ENCODE results near the gene PTPRD.

Gene PTPRD

DNA sequence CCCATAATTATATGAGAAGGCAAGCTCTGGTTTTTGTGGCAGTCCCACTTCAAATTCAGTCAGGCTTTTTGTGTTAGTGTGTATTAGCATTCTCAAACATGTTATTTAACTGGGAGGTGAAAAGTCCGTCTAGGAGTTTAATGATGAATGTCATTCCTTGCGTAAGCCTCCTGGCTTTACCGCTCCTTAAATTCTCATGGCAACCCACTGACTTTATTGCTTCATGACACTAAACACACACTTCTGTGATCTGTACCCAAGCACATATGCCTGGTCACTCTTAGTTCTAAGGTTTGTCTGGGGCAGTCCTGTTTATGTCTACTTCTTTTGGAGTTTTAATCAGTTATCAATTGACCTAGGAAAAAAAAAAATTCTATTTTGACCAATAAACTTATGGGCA, 2135.4 kb downstream of the PTPRD start:
- TF ChIP-seq, protein P1, sequence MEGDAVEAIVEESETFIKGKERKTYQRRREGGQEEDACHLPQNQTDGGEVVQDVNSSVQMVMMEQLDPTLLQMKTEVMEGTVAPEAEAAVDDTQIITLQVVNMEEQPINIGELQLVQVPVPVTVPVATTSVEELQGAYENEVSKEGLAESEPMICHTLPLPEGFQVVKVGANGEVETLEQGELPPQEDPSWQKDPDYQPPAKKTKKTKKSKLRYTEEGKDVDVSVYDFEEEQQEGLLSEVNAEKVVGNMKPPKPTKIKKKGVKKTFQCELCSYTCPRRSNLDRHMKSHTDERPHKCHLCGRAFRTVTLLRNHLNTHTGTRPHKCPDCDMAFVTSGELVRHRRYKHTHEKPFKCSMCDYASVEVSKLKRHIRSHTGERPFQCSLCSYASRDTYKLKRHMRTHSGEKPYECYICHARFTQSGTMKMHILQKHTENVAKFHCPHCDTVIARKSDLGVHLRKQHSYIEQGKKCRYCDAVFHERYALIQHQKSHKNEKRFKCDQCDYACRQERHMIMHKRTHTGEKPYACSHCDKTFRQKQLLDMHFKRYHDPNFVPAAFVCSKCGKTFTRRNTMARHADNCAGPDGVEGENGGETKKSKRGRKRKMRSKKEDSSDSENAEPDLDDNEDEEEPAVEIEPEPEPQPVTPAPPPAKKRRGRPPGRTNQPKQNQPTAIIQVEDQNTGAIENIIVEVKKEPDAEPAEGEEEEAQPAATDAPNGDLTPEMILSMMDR (IDR thresholded peaks at IDR 0.05; ENCODE audit: insufficient read depth, missing control alignments): no peak
- no peak for FAIRE-seq

DNA sequence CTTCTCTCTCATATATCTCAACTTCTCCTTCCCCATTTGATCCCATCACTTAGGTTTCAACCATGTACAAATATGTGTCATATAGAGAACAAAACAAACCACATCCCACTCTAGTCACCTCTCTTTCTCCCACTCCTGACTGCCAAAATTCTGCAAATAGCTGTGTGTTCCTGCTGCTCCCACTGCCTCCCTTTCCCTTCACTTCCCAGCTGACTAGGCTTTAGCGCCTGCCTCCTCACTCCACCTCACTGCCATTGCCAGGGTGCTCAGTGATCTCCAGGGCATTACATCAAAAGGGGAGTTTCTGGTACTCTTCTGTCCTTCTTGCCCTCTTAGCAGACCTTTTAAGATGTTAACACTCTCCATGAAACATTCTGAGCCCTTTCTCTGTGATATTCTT, 2137.9 kb downstream of the PTPRD start:
- DNase-seq (ENCODE audit: insufficient read length, low spot score): no peak
- TF ChIP-seq, protein P1 (IDR thresholded peaks at IDR 0.05; ENCODE audit: insufficient read depth, missing control alignments): no peak

More for the DNA sequence above, 2135.4 kb downstream of the PTPRD start:
- DNase-seq (ENCODE audit: insufficient read length, low spot score): no peak

GRCh38 chr9:8473244-8474020, 2139.4 kb downstream of the PTPRD start:
- TF ChIP-seq, protein P1 (IDR thresholded peaks at IDR 0.05; ENCODE audit: insufficient read depth, missing control alignments): no peak
- FAIRE-seq (no peak), DNase-seq (ENCODE audit: insufficient read length, low spot score) (no peak)

More for the DNA sequence above, 2137.9 kb downstream of the PTPRD start:
- FAIRE-seq: no peak

DNA sequence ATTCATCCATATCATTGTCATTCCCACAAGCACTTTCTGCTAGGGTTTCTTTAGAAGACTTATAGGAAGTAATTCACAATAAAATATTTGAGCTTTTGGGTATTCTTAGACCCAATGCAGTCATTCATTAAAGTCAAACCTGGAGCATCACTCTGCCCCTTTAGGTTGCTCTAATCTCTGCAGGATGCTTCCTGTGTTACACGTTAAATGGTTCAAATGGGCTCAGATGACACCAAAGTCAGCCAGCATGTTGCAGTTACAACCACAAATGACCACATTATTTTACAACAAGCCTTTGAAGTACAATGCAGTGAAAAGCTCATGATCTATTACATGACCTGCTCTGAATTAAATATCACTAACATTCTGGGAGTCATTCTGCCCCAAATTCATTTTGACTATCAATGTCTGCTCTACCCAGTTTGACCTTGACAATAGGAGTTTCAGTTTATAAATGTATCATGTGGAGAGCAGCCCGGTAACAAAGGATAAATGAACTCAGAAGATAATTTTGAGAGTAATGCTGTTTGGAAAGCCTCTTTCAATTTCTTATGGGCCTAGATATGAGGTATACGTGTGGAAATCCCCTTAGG, 2144.7 kb downstream of the PTPRD start:
- DNase-seq (ENCODE audit: insufficient read length, low spot score) (no peak), FAIRE-seq (no peak)
- TF ChIP-seq, protein P1 (IDR thresholded peaks at IDR 0.05; ENCODE audit: insufficient read depth, missing control alignments): no peak

DNA sequence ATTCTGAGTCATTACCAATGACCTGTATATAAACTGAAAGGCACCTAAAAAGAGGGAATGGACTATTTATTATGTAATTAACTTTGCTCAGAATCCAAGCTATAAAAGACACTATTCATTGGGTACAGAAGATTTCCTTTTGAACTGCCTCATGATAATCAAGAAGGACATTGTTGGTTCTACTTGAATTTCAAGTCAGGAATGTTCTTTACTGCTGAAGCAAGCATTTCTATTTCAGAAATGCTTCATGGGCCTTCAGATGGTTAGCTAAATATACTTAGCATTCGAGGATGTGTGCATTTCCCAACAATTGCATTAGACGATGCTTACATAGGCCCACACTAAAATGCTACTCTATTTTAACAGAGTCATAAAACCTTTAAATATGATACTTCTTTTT, 2155.0 kb downstream of the PTPRD start:
- no peak for FAIRE-seq
- DNase-seq (ENCODE audit: insufficient read length, low spot score): no peak
- TF ChIP-seq, protein P1 (IDR thresholded peaks at IDR 0.05; ENCODE audit: insufficient read depth, missing control alignments): no peak

DNA sequence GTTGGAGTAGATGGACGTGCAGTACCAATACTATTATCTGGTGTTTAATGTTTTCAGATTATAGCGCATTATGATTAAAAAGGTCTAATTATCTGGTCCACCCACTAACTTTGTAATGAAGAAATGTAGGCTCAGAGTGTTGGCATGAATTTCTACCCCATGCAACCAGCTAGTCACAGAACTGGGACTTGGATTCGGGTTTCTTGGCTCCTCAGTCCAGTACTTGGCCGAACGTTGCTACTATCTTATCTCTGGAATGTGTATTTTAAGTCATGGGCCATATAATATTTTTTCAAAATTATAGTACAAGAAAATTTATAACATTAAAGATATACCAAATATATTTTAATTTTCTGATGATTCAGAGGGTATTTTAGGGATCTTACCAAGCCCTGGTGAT, 2155.7 kb downstream of the PTPRD start:
- DNase-seq (ENCODE audit: insufficient read length, low spot score): no peak
- TF ChIP-seq, protein P1 (IDR thresholded peaks at IDR 0.05; ENCODE audit: insufficient read depth, missing control alignments): no peak
- FAIRE-seq: no peak

DNA sequence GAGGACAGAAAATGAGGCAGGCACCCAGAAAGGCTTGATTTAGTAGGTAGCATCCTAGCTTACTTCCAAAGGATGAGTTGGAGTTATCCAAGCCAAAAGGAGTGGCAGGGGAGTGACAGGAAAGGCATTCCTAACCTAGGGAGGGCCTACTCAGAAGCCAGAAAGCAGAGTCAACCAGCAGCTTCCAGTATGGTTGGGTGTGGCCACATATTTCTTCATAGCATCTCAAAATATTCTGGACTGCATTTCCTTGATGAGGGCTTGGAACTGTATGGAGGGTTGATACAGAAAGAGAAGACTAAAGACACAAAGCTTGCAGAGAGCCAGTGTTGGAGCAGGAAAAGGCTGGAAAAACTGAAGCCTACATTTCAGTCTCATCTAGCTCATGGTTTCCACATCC, 2156.5 kb downstream of the PTPRD start:
- DNase-seq (ENCODE audit: insufficient read length, low spot score): no peak
- TF ChIP-seq, protein P1 (IDR thresholded peaks at IDR 0.05; ENCODE audit: insufficient read depth, missing control alignments): no peak
- FAIRE-seq: no peak
